GM18861 (cell line): ENCODE results near the gene ZNRF2.
"Not testable (repeated sequence)": the region's sequence is repeated elsewhere in the genome, so short reads cannot be mapped to it uniquely, and the experiment has no call there.

ENCODE experiments used
- ATAC-seq: cut with Tn5 transposase; IDR thresholded peaks from one replicate; pipeline ENCODE4 v1.9.1; 2021; ENCODE audit not compliant: unreplicated experiment

Gene ZNRF2

DNA sequence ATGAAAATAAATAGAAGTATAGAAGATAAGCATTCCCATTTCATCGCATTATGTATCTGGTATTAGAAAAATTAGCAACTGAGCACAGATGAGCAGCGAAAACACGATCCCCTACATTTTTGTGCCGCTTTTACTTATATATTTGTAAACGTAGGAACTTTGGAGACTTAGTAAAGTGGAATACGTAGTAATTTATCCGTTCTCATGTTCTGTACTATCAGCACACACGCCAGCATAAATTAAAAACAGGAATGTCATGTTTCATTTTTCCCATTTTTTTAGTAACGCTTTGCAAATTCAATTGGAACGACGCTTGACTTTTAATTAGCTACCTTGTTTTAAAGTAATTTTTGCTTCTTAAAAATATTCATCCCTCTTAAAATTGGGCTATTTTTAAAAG is 2.4 kb downstream of the ZNRF2 start:
- no peak for ATAC-seq

DNA sequence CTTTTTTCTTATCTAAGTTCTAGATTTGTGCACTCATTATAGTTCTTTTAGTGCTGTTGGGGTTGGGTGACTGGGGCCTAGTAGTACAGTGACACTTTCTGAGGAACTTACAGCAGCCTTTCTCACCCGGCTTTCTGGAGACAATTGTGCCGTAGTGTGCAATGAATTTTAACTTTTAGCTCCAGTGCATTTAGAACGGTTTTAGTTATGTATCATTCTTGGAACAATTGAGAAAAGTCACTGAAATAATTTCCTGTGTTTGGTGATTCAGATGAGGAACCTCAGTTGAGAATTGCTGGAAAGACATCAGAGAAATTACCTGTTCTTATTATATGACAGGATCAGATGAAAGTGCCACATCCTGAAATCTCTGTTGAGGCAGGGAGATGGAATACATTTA is 3.2 kb downstream of the ZNRF2 start:
- ATAC-seq: not testable (repeated sequence)

DNA sequence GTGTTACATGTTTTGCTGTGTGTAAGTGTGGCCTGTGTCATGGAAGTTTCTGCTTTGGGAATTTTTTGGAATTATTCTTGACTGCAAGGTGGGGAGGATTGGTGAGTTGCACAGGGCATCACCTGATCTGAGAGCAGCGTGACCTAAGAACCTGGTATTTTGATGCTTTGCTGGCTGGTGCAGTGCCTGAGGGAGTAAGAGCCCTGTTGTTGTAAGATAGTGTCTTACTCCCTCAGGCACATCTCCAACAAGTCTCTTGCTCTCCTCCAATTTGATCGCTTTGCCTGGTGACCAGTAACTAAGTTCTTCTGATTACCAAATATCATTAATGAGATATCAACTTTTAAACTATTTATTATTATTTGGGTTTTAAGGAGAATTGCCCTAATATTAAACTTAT is 5.2 kb downstream of the ZNRF2 start:
- not testable (repeated sequence) for ATAC-seq

DNA sequence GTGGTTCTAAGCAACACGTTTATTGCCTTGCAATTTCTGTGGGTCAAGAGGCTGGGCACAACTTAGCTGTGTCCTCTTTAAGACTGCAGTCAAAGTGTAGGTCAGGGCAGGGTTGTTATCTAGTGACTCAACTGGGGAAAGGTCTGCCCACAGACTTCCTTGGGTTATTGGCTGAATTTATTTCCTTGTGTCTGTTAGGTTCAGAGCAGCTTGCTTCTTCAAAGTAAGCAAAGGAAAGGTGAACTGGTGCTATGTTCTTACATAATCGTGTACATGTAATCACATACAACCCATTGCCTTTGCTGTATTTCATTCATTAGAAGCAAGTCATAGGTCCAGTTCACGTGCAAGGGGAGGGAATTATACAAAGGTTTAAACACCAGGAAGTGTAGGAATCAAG is 5.9 kb downstream of the ZNRF2 start:
- peak; percentile 31 for ATAC-seq

DNA sequence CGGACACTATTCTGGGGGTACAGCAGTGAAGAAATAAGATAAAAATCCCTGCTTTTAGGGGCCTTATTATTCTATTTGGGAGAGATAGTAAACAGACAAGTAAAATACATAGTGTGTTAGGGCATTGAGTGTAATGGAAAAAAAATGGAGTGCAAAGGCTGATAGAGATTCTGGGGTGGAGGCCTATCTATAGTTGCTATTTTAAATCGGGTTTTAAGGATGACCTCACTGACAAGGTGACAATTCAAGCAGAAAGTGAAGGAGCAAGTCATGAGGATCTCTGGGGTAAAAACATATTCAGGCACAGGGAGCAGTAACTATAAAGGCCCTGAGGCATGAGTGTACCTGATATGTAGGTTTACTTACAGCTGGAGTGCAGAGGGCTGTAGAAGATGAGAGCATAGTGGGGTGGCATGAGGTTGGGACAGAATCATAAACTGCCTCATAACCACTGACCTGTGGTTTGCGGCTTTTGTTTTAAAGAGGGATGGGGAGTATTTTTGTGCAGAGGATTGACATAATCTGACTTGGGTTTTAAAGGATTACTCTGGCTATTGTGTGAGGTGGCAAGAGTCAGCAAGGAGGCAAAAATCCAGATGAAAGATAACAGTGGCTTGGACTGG is 8.1 kb downstream of the ZNRF2 start:
- ATAC-seq: not testable (repeated sequence)

DNA sequence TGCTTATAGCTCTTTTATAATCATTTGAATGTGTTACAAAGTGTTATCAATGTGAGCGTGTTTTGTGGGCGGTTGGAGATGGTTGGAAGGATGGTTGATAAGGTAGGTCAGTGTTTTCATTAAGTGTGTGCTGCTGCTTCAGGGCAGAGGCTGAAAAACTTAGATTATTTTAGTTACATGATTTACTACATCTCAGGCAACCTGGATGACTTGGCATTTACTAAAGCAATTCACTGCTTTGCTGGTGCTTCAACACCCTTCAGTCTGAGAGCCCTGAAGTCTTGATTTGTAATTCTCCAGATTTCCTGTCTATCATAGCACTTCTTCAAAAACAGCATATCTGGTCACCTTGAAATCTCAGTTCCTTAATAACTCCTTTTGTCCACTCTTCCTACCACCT is 11.9 kb downstream of the ZNRF2 start:
- ATAC-seq: not testable (repeated sequence)

DNA sequence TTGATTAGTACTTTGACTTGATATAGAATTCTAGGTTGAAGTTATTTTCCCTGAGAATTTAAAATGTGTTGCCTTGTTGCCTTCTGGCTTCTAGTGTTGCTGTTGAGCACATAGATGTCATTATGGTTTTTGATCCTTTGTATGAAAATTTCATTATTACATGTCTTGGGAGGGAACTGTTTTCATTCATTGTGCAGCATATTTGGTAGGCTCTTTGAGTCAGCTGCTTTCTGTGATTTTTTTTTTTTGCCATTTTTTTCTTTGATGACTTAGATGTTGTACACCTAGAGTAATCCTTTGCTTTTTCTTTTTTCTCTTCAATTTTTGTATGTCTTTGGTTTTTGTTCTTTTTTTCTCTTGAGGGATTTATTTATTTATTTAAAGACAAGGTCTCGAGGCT is 13.1 kb downstream of the ZNRF2 start:
- ATAC-seq: not testable (repeated sequence)

DNA sequence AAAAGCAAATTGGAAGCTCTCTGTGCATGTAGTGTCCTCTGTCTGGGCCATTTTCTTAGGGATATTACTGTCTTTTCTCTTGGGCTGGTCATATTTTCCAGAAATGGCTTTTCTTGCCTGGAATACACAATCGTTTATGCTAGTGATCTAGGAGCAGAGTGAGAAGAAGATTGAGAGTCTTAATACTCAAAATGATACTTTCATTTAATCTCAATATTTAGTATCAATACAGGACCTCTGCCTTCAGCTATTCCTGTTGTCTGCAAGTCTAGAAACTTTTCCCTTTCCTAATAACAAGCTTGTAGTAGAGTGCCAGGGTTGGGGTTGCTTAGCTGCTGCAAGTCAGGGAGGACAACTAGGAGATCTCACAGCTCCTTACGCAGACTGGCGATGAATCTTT is 14.0 kb downstream of the ZNRF2 start:
- not testable (repeated sequence) for ATAC-seq

DNA sequence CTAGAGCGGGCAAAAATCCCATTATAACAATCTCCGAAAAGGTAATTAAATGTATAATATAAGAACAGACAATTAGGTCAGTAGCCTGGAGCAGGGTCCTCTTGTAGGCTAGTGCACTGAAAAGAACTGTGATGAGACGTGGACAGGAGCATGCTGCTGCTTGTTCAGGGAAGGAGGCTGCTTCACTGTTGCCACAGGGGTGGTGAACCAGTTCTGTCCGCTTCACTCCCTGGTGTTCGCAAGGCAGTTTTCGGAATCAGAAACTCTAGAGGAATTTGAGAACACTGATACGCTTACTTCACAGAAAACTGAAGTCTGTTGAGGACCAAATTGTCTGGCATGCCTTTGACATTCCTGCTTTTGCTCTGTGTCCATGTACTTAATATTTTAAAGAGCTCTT is 17.4 kb downstream of the ZNRF2 start:
- ATAC-seq: no peak

DNA sequence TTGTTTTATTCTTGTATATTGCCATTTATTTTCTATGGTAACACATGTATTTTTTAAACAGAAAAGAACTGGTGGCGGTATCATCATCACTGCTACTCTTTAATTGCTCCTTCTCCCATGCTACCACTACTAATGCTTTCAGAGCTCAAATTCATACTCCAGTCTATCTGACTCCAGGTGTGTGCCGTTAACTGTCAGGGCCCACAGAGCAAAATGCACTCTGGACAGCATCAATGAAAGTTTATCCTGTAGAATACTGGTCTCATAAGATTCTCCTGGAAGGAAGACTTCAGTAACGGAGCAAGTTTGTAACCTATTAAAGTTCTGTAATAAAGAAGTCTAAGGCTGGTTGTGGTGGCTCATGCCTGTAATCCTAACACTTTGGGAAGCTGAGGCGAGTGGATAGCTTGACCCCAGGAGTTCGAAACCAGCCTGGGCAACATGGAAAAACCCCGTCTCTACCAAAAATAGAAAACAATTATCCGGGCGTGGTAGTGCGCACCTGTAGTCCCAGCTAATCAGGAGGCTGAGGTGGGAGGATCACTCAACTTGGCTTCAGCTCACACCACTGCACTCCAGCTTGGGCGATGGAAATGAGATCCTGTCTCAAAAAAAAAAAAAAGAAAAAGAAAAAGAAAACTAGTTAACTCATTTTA is 18.4 kb downstream of the ZNRF2 start:
- ATAC-seq: no peak

DNA sequence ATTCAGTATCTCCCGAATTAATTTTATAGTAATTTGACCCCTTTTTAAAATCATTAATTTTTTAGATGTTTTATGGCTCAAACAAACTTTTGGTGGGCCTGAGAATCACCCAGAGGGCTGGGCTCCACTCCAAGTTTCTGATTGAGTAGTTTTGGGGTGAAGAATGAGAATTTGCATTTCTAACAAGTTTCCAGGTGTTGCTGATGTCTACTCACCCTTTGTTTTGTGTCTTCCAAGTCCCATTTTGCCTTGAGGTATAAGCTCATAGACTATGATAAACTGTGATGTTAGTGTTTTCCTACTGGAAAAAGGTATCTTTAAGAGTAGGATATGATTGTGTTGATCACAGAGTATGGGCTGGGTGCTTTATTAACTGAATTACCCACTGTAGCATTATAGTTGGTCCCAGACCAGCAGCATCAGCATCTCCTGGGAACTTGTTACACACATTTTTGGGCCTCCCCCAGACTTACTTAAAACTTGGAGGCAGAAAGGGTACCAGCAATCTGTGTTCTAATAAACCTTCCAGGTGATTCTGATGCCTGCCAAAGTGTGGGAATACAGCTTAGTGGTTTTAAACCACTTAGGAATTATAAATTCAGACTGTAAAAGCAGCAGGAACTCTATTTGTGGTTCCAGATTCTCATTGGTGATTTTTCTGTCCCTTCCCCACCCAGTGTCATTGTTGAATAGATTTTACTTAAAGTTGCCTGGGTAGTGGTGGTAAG is 19.1 kb downstream of the ZNRF2 start:
- peak; percentile 58 for ATAC-seq

DNA sequence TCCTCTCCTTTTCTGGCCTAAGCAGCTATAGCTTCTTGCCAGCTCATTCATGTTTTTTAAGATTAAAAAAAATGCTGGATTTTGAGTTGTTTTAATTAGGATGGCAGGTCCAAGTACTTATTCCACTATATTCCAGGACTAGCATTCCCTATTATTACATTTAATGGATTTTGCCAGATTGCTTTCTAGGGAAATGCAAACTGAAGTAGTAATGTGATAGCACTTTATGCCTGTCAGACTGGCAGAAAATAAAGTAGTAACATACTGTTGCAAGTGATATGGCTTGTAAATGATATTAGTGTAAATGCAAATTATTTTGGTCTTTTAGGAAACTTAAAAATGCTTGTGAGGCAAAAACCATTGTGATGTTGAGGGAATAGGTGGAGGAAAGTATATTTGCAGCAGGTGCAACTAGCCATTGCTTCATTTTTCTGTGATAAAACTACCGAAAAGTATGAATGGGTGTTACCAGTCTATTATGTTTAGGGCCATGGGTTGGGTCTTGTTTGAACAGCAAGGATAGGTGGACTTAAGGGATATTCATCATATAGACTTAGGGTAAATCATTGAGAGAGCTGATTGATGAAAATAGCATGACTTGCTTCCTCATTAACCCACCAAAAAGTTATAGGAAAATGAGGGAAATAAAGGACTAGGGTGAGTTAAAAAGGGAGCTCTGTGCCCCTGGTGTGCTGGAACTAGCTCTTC is 19.9 kb downstream of the ZNRF2 start:
- ATAC-seq: no peak

DNA sequence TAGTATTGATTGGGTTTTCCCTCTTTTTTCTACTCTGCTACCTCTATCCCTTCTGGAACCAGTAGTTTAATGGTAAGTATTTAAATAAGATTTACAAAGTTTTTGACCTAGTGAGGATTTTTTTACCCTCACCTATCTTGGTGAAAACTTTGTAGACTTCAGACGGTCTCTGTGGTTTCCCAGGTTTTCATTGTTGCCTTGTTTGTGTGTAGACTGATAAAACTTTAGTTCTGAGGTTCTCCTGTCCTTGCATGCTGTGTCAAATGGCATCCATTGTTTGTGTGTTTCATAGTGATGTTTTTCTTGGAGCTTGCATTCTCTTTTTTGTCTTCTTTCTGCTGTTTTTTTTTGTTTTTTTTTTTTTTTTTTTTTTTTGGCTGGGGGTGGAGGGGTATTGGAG is 22.6 kb downstream of the ZNRF2 start:
- no peak for ATAC-seq

DNA sequence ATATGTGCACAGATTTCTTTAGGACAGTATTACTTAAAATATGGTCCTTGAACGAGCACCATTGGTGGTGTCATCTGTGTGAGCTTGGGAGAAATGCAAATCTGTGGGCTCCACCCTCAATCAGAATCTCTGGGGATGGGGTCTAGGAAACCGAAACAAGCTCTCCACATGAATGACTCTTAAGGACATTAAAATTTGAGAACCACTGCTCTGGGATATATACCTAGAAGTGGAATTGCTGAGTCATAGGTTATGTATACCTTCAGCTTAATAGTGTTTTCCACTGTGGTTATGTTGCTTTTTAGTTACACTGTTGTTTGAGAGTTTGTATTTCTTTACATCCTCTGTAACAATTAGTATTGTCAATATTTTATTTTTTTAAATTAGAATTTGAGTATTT is 24.0 kb downstream of the ZNRF2 start:
- no peak for ATAC-seq

DNA sequence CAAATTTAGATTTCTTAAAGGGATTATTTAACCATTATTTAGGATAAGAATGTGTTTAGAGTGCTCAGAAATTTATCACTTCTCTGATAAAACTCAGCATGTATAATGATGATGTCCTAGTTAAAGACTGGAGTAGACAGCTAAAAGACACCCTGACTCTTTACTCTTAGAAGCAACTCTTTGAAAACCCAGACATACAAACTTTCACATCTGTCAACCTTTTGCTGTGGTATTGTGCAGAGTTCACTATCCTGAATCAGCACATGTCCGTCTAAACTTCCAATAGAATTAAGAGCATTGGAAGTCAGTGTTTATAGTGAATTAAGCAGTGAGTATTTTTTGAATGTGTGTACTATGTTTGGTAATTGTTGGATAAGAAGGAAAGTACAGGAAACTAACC is 24.9 kb downstream of the ZNRF2 start:
- no peak for ATAC-seq

DNA sequence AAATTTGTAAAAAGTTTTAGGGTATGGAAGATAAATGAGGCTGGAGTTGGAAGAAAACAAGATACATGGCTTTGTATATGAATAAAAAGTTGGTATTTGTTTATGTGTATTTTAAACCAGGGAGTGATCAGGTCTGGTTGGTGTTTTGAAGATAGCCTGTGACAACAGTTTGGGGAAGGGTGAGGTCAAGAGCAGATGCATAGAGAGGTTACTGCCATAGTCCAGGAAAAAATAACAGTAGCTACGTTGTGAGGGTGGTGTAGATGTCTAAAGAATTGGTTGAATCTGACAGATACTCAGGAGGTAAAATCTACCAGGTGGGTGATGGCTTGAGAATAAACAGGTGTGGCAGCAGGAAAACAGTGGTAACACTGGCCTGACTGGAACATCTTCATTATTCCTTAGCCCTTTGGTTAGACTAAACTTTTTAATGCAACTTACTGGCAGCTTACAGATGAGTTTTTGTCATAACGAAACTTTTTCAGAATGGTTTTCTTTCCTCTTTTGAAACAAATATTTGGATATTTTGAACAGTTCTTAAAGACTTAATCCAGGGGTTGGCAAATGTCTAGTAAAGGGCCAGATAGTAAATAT is 25.5 kb downstream of the ZNRF2 start:
- no peak for ATAC-seq

DNA sequence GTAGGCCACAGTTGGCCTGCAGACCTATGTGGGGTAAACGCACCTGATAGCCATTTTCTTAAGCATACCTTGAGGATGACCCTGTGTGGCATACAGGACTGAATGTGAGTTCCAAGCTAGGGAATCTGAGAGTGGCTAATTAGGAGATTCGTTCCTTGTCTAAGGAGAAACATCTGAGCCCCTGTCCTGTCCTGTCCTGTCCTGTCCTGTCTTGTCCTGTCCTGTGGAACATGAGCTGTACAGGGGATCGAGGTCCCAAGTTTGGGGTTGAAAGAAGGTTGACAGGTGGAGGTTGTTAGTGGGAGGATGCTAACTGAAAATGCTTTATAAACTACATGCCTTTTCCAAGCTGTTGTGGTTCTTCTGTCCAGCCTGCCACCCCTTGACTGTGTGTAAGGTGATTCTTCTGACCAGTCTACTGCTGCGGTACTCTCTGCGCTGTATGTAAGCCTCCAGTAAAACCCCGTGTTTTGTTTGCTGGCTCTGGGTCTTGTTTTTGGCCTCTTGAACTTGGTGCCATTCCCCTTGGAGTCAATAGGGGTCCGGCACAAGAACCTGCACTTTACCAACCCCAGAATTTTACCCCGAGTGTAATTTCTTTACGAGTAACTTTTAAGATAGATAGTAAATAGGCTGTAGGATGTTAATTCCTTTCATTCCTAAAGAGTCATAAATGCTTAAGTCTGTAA is 26.4 kb downstream of the ZNRF2 start:
- ATAC-seq: no peak

DNA sequence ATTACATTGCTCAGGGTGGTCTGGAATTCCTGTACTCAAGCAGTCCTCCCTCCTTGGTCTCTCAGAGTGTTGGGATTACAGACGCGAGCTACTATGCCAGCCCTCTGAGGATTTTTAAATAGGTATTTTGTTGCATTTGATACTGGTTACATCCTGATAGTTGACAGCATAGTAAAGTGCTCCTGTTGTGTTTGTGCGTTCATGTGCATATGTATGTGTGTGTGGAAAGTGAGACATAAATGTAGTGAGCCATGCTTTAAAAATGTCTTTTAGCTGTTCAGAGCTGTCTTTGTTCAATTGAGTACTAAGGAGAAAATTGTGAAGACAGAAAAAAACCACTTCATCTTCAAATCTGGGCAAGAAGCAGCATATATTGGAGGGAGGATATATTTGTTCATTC is 27.8 kb downstream of the ZNRF2 start:
- no peak for ATAC-seq

DNA sequence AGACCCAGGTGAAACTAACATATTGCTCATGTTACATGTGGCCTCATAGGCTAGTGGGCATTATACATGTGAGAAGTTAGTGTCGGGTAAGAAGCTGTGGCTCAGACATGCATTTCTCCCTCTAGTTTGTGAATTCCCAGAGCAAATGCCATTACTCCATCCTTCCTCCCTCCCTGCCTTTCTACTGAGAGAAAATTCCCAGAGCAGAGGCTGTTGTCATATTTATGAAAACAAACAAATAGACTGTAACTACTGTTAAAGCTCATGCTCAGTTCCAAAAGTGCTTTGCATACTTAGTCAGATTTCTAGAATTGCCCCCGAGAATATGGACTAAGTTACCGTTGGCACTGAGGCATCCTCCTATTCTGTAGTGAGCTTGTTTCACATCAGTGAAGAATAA is 29.0 kb downstream of the ZNRF2 start:
- no peak for ATAC-seq

DNA sequence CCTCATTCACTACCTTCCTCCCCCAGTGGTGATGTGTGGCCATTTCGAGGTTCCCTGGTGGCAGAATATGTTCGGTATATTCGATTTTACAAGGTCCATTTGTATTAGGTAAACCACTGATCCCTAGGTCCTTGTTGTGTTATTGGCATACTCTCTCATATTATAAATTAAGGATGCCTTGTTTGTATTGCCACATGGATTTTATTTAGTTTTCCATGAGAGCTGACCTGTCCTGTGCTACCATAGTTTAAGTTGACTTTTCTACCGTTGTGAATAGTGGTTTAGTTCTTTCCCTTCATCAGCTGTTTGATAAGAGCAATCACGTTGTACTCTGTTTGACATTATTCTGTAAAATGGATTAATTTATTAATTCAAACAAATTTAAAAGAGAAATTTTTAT is 29.4 kb downstream of the ZNRF2 start:
- no peak for ATAC-seq

DNA sequence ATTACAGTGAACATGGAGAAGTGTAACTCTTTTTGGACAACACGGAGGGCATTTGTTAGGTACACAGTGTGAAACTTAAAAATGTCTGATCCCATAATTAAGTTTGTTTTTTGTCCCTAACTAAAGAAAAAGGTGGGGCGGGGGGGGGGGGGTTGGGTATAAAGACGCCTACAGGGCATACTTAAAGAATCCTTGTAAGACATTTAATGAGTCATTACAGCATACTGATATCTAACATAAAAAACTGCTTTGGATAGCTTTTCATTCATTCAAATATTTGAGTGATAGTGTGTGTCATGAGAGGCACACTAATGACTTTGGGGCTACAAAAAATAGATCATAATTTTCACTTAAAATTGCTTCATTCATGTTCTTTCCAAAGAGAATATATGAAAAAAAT is 31.2 kb downstream of the ZNRF2 start:
- ATAC-seq: no peak
